Left renal pelvis (tissue), 4 donors: Measurements from ENCODE around the gene PRR5. TPM values are rescaled to one million over a fixed set of nuclear protein-coding genes. Genes with fewer than 3 reads are reported as not detected.
"Not testable (repeated sequence)": the region's sequence is repeated elsewhere in the genome, so short reads cannot be mapped to it uniquely, and the experiment has no call there.

Source experiments
- DNase-seq, 4 donors: peaks; one replicate each; pipeline ENCODE4 v3.0.0-alpha.2; 2013; ENCODE audit warnings: low read depth in 4 of 4, low spot score in 3 of 4
- polyA plus RNA-seq, 4 donors: library from polyadenylated mRNA; unstranded; fragments of 120-200 nt; gene quantifications; one replicate each; pipeline ENCODE4 v1.2.1, GENCODE V29; 2013; ENCODE audit not compliant: insufficient read length in 4 of 4

Gene PRR5
- polyA plus RNA-seq, 4 donors: 18.7 to 36.9 (median 21.2) TPM

DNA sequence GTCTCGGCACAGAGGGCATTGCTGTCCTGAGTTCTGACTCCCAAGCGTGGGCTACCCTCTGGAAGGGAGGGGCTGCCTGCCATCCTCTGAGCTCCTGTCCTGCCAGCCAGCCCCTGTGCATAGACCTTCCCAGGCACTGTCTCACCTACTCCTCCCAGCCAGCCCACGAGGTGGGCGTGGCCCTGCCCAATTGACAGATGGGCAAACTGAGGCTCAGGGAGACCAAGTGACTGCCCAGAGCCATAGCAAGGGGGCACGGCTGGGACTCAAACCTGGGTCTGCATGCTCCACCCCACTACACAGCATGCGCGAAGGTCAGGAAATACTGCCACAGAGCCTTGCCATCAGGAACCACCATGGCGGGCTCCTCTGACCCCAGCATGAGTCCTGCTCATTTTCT, 29.4 kb upstream of the PRR5 start:
- DNase-seq: no peak

DNA sequence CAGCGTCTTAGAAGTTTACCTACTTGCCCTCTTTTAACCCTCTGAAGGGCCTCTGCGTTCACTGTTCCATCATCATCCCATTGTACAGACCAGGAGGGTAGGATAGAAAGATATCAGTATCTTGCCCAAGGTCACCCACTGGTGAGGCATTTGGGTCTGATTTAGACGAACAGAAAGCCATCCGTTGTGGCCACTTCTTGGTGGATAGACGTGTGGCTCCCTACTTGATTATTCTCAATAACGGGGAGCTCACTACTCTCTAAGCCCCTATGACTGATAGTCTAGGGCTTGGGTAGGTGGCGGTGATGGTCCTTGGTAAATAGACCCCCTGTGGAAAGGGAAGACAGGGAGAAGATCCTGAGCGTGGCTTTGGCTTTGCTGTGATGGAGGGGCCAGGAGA, 28.6 kb upstream of the PRR5 start:
- DNase-seq: no peak

DNA sequence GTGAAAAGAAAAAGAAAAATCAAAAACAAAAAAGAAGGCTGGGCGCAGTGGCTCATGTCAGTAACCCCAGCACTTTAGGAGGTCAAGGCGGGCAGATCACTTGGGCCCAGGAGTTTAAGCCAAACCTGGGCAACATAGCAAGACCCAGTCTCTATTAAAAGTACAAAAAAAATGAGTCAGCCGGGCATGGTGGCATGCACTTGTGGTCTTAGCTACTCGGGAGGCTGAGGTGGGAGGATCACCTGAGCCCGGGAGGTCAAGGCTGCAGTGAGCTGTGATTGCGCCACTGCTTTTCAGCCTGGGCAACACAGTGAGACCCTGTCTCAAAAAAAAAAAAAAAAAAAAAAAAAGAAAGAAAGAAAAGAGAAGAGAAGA, 26.0 kb upstream of the PRR5 start:
- not testable (repeated sequence) for DNase-seq

DNA sequence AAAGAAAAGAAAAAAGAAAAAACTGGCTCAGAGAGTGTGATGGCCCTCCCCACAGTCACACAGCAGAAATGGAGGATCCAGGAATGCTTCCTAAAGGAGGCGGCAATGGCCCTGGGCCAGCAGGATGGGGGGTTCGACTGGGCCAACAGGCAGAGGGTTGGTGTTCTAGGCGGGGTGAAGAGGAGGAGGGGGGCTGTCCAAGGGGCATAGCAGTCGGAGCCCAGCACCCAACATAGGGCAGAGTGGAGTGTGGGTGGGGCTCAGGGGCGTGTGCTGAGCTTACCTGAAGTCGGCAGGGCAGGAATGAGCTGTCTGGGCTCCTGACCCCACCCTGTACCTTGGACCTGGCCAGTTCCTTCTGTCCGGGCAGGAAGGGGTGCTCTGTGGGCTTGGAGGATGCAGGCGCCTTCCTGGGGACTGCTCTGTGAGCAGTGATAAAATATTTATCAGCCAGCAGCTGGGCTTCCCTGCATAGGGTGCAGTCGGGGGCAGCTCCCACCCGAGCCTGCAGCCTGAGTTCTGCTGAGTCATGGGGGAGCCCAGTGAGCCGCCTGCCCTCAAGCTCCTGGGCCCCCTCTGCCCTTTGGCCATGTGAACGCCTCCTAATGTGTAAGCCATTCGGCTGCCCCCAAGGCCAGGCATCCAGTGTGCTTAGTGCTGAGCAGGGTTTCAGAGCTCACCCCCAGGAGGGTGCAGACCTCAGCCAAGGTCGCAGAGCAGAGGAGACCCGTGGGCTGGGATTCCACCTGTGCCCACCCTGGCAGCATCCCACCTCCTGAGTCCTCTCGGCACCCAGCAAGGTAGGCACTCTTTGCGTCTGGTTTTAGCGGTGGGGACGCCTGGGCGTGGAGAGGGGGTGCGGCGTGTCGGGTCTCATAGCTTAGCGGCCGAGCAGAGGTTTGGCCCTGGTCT, 25.3 kb upstream of the PRR5 start:
- DNase-seq: no peak

DNA sequence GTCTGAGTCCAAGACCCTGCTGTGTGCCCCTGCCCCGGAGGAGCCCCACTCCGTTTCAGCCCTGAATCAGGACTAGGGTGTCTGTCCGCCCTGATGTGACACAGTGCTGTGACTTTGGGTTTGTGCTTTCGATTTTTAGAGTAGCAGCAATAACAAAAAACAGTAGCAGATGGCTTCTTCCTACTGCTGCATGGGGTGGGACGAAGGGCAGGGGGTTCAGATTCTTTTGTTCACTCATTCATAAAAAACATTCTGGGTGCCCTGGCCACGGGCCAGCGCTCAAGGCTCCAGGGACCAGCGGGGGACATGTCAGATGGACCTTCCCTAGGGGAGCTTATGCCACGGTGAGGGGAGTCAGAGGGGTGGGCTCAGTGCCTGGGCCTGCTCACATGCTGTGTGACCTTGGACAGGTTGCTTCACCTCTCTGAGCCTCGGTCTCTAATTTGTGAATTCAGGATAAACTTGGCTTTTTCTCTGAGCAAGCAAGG, 24.6 kb upstream of the PRR5 start:
- DNase-seq: no peak

DNA sequence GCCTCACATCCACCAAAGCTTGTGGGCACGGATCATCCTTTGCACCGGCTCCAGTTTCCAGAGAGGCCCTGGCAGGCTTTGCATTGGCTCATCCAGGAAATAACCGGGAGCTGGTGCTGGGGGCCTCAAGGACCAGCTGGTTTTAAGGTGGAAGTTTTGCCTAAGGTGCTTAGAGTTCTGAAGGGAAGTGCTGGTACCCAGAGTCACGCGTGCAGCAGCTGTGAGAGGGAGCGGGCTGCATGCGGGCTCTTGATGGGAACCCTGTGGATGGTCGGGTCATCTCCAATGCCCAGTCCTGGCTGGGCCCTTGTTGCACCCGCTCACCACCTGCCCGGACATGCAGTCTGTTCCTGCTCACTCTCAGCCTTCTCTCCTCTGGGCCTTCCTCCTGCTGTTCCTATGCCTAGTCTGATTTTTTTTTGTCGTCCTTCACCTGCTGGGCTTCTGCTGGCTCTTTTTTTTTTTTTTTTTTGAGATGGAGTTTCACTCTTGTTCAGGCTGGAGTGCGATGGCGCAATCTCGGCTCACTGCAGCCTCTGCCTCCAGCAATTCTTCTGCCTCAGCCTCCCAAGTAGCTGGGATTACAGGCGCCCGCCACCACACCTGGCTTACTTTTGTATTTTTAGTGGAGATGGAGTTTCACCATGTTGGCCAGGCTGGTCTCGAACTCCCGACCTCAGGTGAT, 24.0 kb upstream of the PRR5 start:
- DNase-seq: no peak

DNA sequence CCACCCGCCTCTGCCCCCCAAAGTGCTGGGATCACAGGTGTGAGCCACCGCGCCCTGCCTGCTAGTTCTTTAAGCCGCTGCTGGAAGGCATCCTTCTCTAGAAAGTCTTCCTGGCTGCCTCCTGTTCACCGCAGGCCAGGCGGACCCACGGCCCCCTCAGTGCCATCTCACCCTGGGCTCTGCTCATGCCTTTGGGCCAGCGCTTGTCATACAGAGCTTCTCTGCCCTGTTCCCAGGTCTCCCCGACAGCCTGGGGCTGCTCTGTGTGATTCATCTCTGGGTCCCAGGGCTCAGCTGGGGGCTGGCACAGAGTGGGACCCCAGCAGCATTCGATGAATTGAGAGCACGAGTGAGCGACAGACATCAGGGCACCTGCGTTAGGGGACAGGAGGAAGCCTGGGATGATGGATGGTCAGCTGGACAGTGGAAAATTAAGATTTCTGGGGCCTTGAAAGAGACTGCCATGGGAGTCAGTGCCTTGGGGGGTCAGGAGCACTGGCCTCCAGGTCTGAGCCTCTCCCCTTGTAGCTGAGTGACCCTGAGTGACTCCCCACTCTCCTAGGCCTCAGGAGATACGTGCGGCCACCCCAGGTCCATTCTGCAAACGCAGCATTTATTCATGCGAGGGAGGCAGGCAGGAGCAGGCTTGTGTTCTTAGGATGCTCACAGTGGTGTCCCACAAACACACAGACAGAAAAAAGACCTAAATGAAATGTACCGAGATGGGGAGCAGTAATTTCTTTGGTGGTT, 23.3 kb upstream of the PRR5 start:
- no peak for DNase-seq

DNA sequence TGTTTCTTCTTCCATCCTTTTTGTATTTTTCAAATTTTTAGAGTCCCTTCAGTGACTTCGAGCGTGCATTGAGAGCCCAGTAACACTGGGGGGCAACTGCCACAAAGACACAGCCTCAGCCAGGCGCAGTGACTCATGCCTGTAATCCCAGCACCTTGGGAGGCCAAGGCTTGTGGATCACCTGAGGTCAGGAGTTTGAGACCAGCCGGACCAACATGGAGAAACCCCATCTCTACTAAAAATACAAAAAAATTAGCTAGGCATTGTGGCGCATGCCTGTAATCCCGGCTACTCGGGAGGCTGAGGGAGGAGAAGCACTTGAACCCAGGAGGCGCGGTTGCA, 22.7 kb upstream of the PRR5 start:
- DNase-seq: not testable (repeated sequence)

DNA sequence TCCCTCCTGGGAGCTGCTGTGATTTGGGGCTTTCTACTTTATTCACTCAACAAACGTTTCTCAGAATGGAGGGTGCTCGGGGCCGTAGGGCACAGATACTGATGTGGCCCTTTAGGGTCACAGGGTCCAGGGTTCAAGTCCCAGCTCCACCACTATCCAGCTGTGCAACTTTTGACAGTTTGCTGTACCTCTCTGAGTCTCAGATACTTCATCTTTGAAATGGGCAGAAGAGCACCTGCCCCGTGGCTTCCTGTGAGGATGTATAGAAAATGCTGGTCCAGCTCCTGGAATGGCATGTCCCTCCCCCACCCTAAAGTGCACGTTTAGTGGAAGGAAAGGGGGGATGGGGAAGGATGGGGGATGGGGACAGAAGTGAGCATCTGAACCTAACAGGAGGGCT, 21.9 kb upstream of the PRR5 start:
- DNase-seq: no peak

DNA sequence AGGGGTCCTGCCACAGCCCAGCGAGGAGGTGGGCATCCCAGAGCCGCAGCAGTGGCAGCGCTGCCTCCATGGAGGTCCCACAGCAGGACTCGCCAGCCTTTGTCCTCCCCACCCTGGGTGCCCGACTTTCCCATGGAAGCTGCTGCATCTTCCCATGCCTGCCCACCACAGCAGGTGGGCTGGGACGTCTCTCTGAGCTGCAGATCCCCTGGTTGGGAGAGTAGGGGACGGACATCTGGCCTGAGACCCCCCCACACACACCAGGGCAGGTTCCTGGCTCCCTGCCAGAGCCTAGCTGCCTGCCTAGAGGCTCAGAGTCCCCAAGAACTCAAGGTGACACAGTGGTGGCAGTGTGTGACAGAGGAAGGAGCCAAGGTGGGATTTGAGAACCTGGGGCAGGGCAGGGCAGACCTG, 21.5 kb upstream of the PRR5 start:
- no peak for DNase-seq

DNA sequence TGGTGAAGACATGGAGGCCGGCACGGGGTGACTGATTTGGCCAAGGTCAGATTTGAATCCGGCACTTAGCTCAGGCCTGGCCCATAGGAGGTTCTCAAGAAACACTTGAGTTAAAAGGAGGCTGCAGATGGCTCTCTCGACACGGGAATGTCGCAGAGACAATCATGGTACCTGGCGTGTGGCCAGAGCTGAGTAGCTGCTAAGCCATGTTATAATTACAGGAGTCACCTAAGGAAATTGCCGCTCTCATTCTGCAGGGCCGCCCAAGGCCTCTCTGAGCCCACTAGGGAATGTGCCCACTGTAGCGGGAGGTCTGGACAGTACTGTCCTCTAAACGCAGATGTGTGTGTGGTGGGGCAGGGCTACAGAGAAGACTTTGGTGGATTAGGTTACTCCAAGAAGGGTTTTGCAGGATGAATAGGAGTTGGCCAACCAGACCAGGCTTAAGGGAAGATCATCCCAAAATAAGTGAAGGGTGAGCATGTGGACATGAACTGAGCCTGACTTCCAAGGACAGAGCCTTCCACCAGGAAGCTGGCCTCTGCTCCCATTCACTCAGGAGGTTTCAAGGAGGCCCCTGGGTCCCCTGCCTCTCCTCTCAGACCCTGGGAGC, 19.3 kb upstream of the PRR5 start:
- DNase-seq: no peak

DNA sequence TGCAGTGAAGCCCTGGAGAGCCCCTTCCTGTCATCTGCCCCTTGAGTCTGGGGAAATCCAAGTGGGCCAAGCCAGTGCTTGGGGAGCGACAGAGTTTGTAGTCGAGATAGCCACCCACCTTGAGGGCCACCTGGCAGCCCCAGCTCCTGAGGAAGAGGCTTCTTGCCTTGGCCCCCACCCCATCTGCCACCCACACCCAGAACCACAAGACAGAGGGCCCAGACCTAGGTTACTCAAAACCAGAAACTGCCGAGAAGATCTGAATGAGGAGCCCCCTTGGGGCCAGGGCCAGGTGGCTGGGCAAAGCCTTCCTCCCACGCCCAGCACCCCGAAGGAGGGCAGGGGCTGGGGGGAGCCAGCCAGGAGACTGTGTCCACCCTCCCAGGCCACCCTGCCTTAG, 18.8 kb upstream of the PRR5 start:
- no peak for DNase-seq

DNA sequence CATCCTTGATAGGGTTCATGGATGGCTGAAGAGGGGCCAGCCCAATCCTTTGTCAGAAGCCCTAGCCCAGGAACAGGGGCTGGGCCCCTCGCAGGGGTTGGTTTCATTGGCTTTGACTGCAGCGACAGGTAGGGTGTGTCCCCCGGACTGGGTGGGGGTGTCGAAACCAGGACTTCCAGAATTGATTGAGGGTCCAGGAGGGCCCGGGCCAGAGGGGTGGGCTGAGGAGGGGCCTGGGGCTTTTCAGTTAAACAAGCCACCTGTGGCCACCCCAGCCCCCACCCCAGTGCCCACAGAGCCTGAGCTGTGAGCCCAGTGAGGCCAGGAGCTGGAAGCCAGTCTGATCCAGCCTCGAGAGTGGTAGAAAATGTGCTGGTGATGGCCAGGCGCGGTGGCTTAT, 18.1 kb upstream of the PRR5 start:
- no peak for DNase-seq

DNA sequence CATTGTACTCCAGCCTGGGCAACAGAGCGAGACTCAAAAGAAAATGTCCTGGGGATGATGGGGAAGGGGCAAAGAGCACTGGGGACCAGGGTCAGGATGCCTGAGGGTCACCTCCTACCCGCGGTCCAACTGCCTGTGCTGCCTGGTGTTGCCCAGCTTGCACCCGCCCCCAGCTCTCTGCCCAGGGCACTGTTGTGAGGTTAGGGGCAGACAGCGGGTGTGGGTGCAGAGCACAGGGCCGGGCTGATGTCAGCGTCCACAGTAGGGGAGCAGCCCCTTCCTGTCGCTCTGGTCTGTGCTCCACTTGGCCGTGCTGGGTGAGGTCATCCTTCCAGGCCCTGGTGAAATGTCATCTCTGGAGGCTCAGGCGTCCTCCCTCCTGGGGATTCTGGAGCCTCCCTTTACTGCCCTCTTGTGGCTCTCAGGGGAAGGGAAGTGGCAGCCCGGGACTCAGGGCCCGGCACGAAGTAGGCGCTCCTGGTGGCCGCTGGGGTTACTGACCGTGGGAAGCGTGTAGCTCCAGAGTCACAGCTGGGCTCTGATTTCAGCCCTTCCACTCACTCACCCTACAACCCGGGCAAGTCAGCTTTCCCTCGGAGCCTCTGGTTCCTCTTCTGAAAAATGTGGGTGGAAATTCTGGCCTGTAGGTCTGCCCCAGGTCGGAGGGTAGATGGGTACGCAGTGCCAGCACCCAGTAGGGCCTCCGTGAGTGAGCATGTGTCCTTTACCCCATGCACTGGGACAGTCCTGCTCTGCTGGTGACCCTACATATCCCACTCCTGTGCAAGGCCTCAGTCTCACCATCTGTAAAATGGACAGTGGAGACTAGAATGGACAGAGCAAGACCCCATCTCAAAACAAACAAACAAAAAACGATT, 17.3 kb upstream of the PRR5 start:
- DNase-seq: peak in 2 of 4 donors; percentile 75 to 84

DNA sequence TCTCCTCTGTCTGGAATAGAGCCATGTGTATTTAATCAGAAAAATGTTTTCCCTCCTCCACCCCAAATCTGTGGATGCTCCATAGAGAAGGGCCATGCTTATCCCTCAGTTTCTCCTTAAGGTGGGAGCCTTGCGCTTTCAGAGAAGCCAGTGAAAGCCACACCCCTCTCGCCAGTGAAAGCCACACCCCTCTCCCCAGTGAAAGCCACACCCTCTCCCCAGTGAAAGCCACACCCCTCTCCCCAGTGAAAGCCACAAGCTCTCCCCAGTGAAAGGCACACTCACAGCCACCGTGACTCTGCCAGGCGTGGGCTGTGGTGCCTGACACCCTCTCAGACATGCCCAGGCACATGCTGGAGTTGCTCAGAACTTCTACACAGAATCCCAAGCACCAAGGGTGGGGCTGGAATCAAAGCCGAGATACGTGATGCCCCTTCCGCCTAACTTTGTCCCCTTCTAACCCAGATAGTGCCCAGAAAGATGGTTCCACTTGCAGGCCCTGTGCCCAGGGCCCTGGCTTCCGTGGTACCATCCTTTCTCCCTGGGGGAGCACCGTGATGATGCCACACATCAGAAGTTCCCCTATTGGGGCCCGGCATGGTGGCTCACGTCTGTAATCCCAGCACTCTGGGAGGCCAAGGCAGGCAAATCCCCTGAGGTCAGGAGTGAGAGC, 16.5 kb upstream of the PRR5 start:
- DNase-seq: no peak

DNA sequence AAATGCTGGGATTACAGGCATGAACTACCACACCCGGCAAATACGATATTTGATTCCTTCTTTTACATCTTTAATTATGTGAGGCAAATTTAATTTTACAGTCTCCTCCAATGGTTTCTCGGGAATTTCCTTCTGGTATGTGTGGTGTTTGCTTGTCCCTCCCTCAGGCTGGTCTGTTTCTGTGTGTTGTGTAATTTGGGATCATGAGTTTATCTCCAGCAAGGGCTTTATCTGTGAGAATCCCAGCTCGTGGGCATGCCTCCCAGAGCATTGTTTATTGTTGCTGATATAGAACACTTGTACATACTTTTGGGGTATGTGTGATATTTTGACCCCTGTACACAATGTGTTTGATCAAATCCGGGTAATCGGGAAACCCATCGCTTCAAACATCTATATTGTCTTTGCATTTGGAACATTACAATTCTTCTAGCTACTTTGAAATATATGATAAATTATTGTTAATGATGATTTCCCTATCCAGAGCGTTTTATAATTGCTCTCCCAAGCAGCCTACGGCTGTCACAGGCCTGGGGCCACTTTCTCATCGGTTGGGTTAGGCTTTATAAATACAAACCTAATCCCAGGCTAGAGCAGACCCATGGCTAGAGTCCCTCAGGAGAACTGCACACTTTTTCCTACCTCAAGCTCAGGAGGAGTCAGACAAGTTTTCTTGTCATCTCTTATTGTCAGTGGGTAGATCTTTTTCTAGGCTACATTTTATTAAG, 15.0 kb upstream of the PRR5 start:
- DNase-seq: no peak

DNA sequence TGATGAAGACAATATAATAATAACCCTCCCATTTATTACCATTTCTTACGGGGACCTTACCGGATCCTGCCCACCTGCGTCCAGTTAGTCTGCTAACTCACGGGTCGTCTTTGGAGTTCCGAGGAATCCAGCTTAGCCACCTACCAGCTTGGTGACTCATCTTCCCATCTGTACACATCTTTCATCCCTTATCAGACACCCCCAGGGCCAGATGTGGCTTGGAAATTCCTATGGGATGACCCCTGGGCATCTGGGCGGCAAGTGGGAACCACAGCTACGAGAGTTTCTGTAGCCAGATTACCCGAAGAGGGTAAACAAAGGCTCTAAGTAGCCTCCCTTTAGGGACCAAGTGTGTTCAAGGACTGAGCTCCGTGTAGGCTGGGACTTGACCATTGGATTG, 12.8 kb upstream of the PRR5 start:
- no peak for DNase-seq

DNA sequence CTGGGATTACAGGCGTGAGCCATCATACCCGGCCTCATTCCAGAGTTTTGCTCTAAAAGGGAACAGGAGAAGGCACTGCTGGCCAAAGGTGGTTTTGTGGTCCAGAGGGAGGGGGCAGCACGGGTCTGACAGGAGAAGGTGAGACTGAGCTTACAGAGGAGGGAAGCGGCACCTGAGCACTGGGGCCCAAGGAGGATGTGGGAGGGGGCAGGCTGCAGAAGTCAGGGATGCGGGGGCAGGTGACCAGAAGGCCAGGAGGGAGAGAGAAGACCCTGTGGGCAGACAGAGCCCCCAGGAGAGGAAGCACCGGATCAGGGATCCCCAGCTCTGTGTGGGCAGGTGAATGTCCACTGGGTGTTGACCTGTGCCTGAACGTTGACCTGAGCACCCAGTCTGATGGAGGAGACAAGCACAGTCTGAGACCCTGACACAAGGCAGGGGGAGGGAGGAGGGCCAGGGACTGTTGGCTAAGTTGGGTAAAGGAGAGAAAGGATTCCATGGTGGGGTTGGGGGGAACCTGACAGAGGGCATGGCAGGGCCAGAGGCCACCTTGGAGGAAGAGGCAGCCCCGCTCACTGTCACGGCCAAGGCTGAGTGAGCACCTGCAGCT, 12.0 kb upstream of the PRR5 start:
- no peak for DNase-seq
